GM12892 (cell line): ENCODE results near the gene TMEM45A.

Experiments
- POLR2A ChIP-seq: IDR thresholded peaks from 2 replicates; pipeline ENCODE4 v1.6.1; 2011; ENCODE audit warnings: low read depth, low read length, control low read depth
- TAF1 ChIP-seq: IDR thresholded peaks from 2 replicates; pipeline ENCODE4 v1.6.1; 2011; ENCODE audit warnings: low read depth, mild to moderate bottlenecking, control low read depth, low read length, borderline replicate concordance

GRCh38 chr3:100516232-100516631 is 23.8 kb downstream of the TMEM45A start:
- no peak for TF ChIP-seq POLR2A
- no peak for TF ChIP-seq TAF1
